Iris pigment epithelial cell (primary cell): Measurements from ENCODE around the gene WDR35.
"Not testable (repeated sequence)": the region's sequence is repeated elsewhere in the genome, so short reads cannot be mapped to it uniquely, and the experiment has no call there.

ENCODE experiments used
- DNase-seq: peaks from one replicate; pipeline ENCODE4 v3.0.0-alpha.2; 2011; ENCODE audit warnings: low read depth

Gene WDR35

GRCh38 chr2:19894134-19894792 is 95.6 kb downstream of the WDR35 start:
- no peak for DNase-seq

- no peak for DNase-seq
These were observed 96.3 kb downstream of the WDR35 start for GRCh38 chr2:19893520-19894133.

DNA sequence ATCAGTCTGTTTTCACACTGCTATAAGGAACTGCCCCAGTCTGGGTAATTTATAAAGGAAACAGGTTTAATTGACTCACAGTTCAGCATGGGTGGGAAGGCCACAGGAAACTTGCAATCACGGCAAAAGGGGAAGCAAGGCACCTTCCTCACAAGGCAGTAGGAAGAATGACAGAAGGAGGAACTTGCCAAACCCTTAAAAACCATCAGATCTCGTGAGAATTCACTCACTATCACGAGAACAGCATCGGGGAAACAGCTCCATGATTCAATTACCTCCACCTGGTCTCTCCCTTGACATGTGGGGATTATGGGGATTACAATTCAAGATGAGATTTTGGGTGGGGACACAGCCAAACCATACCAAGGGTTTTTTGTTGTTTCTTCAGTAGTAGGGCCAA is 97.9 kb downstream of the WDR35 start:
- not testable (repeated sequence) for DNase-seq

DNA sequence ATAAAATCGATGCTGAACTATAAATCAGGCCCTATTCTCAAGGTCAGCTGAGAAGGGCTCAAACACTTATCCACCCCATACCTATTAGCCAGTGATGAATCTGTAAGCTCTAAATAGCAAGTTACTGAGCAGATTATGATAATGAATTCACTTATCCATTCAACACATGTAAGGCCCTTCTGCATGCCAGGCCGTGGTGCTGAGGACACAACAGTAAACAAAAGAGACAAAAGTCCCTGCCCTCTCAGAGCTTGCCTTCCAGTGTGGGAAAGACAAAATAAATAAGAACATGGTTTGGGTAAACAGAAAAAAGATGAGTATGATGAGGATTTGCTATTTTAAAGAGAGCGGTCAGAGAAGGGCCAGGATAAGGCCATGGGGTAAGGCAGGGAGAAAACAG is 99.8 kb downstream of the WDR35 start:
- no peak for DNase-seq

GRCh38 chr2:19888831-19889230 is 101.1 kb downstream of the WDR35 start:
- DNase-seq: no peak

GRCh38 chr2:19887510-19887909 is 102.4 kb downstream of the WDR35 start:
- no peak for DNase-seq

DNA sequence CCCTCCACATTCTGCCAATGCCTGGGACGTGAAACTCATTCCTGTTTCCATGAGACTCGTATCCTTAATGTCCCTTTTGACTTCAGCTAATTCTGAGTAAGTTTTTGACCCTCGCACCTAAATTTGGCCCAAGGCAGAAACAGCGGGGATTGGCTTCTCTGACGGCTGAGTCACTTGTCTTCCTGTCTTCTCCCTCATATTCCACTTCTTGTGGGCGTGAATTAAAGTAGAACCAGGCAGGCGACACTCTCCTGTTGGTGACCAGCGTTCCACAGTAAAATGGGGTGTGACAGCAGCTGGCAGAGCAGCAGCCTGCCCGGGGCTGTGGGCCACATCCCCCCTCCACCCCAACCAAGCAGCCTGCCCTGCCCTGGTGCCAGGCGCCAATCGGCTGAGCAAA is 103.6 kb downstream of the WDR35 start:
- no peak for DNase-seq

DNA sequence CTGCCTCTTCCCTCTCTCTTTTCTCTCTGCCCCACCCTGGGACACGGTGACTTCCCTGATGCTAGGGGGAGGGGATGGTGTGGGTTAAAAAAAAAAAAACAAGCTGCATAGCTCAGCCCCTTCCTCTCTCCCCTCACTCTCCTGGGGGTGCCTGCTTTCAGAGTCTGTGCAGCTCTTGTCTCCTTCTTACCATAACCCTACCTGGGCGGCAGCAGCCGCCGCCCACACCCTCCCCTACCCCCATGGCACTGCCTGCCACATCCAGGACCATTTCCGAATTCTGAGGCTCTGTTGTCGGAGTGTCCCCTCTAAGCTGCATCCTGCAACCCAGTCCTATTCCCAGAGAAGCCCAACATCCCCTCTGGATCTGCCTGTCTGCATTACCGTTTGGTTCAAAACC is 104.1 kb downstream of the WDR35 start:
- no peak for DNase-seq

- DNase-seq: no peak
These were observed 105.8 kb downstream of the WDR35 start for GRCh38 chr2:19883971-19884720.

- no peak for DNase-seq
These were observed 106.4 kb downstream of the WDR35 start for GRCh38 chr2:19883486-19883885.

GRCh38 chr2:19882286-19882685 is 107.6 kb downstream of the WDR35 start:
- no peak for DNase-seq

DNA sequence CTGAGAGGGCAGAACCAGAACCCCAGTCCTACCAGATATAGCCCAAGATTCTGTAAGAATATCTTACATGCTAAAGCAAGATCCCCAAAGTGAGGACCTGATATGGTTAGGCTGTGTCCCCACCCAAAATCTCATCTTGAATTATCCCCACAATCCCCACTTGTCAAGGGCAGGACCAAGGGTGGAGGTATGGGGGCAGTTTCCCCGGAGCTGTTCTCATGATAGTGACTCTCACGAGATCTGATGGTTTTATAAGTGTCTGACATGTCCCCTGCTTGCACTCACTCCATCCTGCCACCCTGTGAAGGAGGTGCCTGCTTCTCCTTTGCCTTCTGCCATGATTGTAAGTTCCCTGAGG is 108.0 kb downstream of the WDR35 start:
- no peak for DNase-seq

GRCh38 chr2:19881221-19881907 is 108.5 kb downstream of the WDR35 start:
- DNase-seq: no peak

GRCh38 chr2:19880191-19880590 is 109.7 kb downstream of the WDR35 start:
- not testable (repeated sequence) for DNase-seq

DNA sequence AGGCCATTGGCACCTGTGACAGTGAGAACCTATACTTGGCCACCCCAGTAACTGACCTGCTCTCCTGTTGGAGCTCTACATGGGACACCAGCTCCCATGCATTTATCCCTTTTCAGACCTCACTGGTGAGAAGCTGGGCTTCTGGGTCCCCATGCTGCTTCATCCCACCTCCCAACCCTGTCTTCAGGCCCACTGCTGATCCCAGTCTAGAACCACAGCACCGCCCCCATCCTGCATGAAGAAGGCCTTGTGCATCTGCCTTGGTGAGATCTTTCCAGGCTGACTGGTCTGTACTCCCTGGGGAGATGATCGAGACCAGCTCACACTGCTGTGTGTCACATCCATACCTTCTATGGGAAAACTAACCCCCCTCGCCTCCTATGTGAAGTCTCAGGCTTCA is 110.8 kb downstream of the WDR35 start:
- DNase-seq: no peak

- no peak for DNase-seq
These were observed 111.4 kb downstream of the WDR35 start for GRCh38 chr2:19878268-19879046.

GRCh38 chr2:19876751-19877150 is 113.2 kb downstream of the WDR35 start:
- DNase-seq: peak; percentile 55

GRCh38 chr2:19875280-19875679 is 114.6 kb downstream of the WDR35 start:
- DNase-seq: no peak

- DNase-seq: no peak
These were observed 115.2 kb downstream of the WDR35 start for GRCh38 chr2:19874726-19875125.

DNA sequence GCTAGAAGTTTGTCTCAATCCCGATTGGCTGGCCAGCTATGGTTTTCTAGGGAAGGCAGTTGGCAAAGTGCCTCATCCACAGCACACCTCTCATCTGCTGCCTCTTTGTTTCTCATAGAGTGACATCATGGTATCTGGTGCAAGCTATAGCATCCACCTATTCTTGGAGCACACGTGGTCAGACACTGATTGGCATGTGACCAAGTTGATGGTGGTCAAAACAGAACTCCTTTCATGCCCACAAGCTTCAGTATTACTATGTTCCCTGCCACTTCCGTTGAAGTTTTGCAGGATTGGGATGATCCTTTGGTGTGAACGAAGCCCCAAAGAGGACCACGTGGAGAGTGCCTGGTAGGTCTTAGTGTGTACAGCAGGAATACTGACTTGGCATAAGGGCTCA is 116.9 kb downstream of the WDR35 start:
- no peak for DNase-seq

DNA sequence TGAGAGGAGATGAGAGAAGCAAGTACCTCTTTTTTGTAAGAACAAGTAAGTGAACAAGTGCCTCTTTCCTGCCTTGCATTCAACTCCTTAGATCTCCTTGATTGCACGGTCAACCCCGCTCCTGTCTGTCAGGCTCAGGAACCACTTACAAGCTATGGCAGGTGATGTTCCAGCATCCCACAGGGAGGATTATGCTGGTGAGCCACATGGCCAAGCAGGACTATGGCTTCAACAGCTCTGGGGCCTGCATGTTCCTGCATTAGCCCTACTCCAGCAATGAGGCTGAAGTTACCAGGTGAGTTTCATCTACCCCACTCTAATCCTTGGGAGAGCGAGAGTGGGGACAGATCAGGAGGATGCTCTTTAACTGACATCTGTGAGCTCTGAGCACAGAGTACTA is 117.6 kb downstream of the WDR35 start:
- no peak for DNase-seq

DNA sequence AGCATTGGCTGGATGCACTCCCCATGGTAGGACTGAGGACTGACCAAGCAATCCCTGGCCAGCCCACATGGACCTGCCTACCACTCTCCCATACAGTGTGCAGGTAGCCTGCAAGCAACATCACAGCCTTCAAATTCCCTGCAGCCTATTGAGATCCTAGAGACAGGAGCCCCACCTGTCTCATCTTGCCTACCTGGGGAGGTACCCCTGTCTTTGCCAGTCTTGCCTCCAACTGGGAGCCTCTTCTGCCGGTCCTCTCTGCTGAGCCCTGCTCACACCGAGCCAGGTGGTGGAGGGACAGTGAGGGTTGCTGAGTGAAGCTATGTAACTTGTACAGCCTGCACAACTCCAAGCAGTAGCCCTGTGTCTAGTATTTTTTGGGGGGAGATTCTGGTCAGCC is 118.1 kb downstream of the WDR35 start:
- DNase-seq: no peak
